K562 (cell line): Measurements from ENCODE around the gene RAPSN. TPM values are rescaled to one million over a fixed set of nuclear protein-coding genes. Genes with fewer than 3 reads are reported as not detected.
A peak's percentile ranks its signal among the peaks of the same experiment; 100 is the strongest.

ENCODE experiments used
- C11orf30 ChIP-seq: fragments of 450-650 bp; IDR thresholded peaks from 2 replicates; pipeline ENCODE4 v1.6.1; 2016; ENCODE audit warnings: low read depth, mild to moderate bottlenecking
- MNT ChIP-seq, 2 experiments: fragments of 450-650 bp; conservative IDR thresholded peaks; 2 replicates each; pipeline ENCODE4 v1.6.1; 2017; ENCODE audit warnings: mild to moderate bottlenecking in 2 of 2, moderate library complexity in 2 of 2
- NELFE ChIP-seq: IDR thresholded peaks from 2 replicates; pipeline ENCODE4 v1.6.1; 2011; ENCODE audit warnings: mild to moderate bottlenecking; ENCODE audit not compliant: insufficient read depth, insufficient read length
- NFE2 ChIP-seq: IDR thresholded peaks from 2 replicates; pipeline ENCODE4 v1.6.1; 2014; ENCODE audit warnings: antibody characterized with exemption, low read depth
- NFIC ChIP-seq: fragments of 450-650 bp; IDR thresholded peaks from 2 replicates; pipeline ENCODE4 v1.6.1; 2017; ENCODE audit warnings: mild to moderate bottlenecking, inconsistent platforms
- POLR3A ChIP-seq: IDR thresholded peaks from 2 replicates; pipeline ENCODE4 v1.6.1; 2011; ENCODE audit warnings: borderline replicate concordance, mild to moderate bottlenecking, moderate library complexity; ENCODE audit not compliant: insufficient read length, insufficient read depth; ENCODE audit errors: extremely low read depth
- SRF ChIP-seq, 2 experiments: fragments of 250-450, 450-650 bp in 1 of 2; sonication (Bioruptor Pico) in 1 of 2; sonication (generic) in 1 of 2; formaldehyde crosslinking; IDR thresholded peaks; 2 replicates each; pipeline versions ENCODE4 v1.5.0 to v1.5.1; 2020 to 2022; ENCODE audit warnings: mild to moderate bottlenecking in 1 of 2, missing genetic modification reagents in 1 of 2
- THRA ChIP-seq: fragments of 450-650 bp; IDR thresholded peaks from 2 replicates; pipeline ENCODE4 v1.6.1; 2017; ENCODE audit warnings: mild to moderate bottlenecking, moderate library complexity
- USF2 ChIP-seq: sonication (generic); formaldehyde crosslinking; IDR thresholded peaks from 2 replicates; pipeline ENCODE4 v1.5.0; 2020; ENCODE audit warnings: missing genetic modification reagents
- ZBTB33 ChIP-seq: sonication (generic); formaldehyde crosslinking; IDR thresholded peaks from 2 replicates; pipeline ENCODE4 v1.8.1; 2023; ENCODE audit warnings: mild to moderate bottlenecking, missing genetic modification reagents
- ZKSCAN8 ChIP-seq: fragments of 200-800 bp; sonication (Bioruptor generic); IDR thresholded peaks from 2 replicates; pipeline ENCODE4 v1.6.1; 2016; ENCODE audit warnings: missing genetic modification characterization, missing compliant biosample characterization
- ZNF282 ChIP-seq: sonication (generic); formaldehyde crosslinking; IDR thresholded peaks from 2 replicates; pipeline ENCODE4 v1.8.1; 2023; ENCODE audit warnings: missing genetic modification reagents
- ZNF316 ChIP-seq: fragments of 450-650 bp; IDR thresholded peaks from 2 replicates; pipeline ENCODE4 v1.6.1; 2016
- ZNF766 ChIP-seq: fragments of 200-800 bp; sonication (Bioruptor generic); conservative IDR thresholded peaks from 2 replicates; pipeline ENCODE4 v1.6.1; 2016; ENCODE audit warnings: missing genetic modification characterization, missing compliant biosample characterization
- ZNF79 ChIP-seq: fragments of 250-450 bp; sonication (Bioruptor Pico); IDR thresholded peaks from 2 replicates; pipeline ENCODE4 v1.4.0; 2020; ENCODE audit warnings: low read depth, mild to moderate bottlenecking, moderate library complexity
- polyA plus RNA-seq, 8 experiments: library from polyadenylated mRNA; depleted of rRNA in 4 of 8; stranded (reverse) in 5 of 8; unstranded in 3 of 8; fragments of >200 nt; fragmentation: Nextera tagmentation in 2 of 8; fragmentation: Illumina TruSeq in 1 of 8; extraction: Ambion mirVana in 2 of 8; extraction: Trizol in 1 of 8; gene quantifications; 2 replicates each; pipeline versions ENCODE4 v1.2.1 to v1.2.3, GENCODE V29; 2011 to 2014; ENCODE audit warnings: inconsistent platforms in 1 of 8, missing spikeins in 1 of 8
- total RNA-seq, 7 experiments: library from RNA; depleted of rRNA in 6 of 7; stranded (reverse); fragments of >200 nt in 6 of 7; fragmentation: Illumina TruSeq in 2 of 7; extraction: Trizol in 2 of 7; gene quantifications; 2 replicates each; pipeline versions ENCODE4 v1.2.1 to v1.2.3, GENCODE V29; 2011 to 2021; ENCODE audit warnings: low replicate concordance in 1 of 7
- TF ChIP-seq, protein P1 (sequence below): fragments of 450-650 bp; IDR thresholded peaks from 2 replicates; pipeline ENCODE4 v1.6.1; 2016; ENCODE audit warnings: antibody characterized with exemption
- TF ChIP-seq, protein P2 (sequence below): fragments of 250-450 bp; sonication (Bioruptor Pico); IDR thresholded peaks from 2 replicates; pipeline ENCODE4 v1.4.0; 2020; ENCODE audit warnings: mild to moderate bottlenecking, moderate library complexity, borderline replicate concordance

Gene RAPSN
- total and polyA plus RNA-seq, 9 of the 15 experiments (the other 6 are each of a cell fraction or from before 2014, with no cell fraction given), result 0.06 to 0.11 TPM; not detected in 7

- TF ChIP-seq ZBTB33 (no peak), C11orf30 (peak; percentile 69), ZNF316 (peak; percentile 73), ZNF79 (CRISPR knock-in tag) (no peak), ZNF766 (peak; percentile 61; the same call in 1 of the 2 replicates), NFIC (no peak), ZKSCAN8 (CRISPR knock-in tag) (no peak), THRA (no peak), ZNF282 (no peak), NELFE (no peak), SRF (CRISPR knock-in tag; IDR thresholded peaks at IDR 0.05) (no peak; a peak in 1 of 4 replicates), MNT (conservative IDR thresholded peaks at IDR 0.05) (no peak), NFE2 (peak; percentile 68), USF2 (CRISPR knock-in tag) (no peak), POLR3A (no peak)
- TF ChIP-seq, protein P1, sequence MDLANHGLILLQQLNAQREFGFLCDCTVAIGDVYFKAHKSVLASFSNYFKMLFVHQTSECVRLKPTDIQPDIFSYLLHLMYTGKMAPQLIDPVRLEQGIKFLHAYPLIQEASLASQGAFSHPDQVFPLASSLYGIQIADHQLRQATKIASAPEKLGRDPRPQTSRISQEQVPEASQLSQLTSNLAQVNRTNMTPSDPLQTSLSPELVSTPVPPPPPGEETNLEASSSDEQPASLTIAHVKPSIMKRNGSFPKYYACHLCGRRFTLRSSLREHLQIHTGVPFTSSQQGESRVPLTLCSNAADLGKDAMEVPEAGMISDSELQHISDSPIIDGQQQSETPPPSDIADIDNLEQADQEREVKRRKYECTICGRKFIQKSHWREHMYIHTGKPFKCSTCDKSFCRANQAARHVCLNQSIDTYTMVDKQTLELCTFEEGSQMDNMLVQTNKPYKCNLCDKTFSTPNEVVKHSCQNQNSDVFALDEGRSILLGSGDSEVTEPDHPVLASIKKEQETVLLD, result no peak
- TF ChIP-seq, protein P2, sequence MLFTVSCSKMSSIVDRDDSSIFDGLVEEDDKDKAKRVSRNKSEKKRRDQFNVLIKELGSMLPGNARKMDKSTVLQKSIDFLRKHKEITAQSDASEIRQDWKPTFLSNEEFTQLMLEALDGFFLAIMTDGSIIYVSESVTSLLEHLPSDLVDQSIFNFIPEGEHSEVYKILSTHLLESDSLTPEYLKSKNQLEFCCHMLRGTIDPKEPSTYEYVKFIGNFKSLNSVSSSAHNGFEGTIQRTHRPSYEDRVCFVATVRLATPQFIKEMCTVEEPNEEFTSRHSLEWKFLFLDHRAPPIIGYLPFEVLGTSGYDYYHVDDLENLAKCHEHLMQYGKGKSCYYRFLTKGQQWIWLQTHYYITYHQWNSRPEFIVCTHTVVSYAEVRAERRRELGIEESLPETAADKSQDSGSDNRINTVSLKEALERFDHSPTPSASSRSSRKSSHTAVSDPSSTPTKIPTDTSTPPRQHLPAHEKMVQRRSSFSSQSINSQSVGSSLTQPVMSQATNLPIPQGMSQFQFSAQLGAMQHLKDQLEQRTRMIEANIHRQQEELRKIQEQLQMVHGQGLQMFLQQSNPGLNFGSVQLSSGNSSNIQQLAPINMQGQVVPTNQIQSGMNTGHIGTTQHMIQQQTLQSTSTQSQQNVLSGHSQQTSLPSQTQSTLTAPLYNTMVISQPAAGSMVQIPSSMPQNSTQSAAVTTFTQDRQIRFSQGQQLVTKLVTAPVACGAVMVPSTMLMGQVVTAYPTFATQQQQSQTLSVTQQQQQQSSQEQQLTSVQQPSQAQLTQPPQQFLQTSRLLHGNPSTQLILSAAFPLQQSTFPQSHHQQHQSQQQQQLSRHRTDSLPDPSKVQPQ, result no peak
These were observed 55.5 kb downstream of the RAPSN start (continued) for GRCh38 chr11:47393163-47394049.
